Nucleus accumbens (tissue), 56 donors: Measurements from ENCODE around the gene CSPG4.
"Not testable (repeated sequence)": the region's sequence is repeated elsewhere in the genome, so short reads cannot be mapped to it uniquely, and the experiment has no call there.

Experiments
- DNase-seq, 56 donors: peaks; one replicate each; lab custom pipeline; 2025; lab: John Stamatoyannopoulos, UW

The CSPG4 gene

GRCh38 chr15:75706682-75706954 lies 6.0 kb downstream of the CSPG4 start:
- DNase-seq, result no peak

- no peak for DNase-seq
Measured at GRCh38 chr15:75705854-75706681, 6.6 kb downstream of the CSPG4 start.

GRCh38 chr15:75705375-75705774 lies 7.3 kb downstream of the CSPG4 start:
- not testable (repeated sequence) for DNase-seq

GRCh38 chr15:75704618-75705017 lies 8.0 kb downstream of the CSPG4 start:
- no peak for DNase-seq

- DNase-seq, result no peak
Measured at GRCh38 chr15:75704263-75704615, 8.4 kb downstream of the CSPG4 start.

- not testable (repeated sequence) for DNase-seq
Measured at GRCh38 chr15:75703440-75704262, 9.0 kb downstream of the CSPG4 start.

GRCh38 chr15:75702436-75702835 lies 10.2 kb downstream of the CSPG4 start:
- no peak for DNase-seq

- DNase-seq, result not testable (repeated sequence)
Measured at GRCh38 chr15:75701071-75702003, 11.3 kb downstream of the CSPG4 start.

- peak in 12 of 56 donors; percentile 19 to 50 (median 29) for DNase-seq
Measured at GRCh38 chr15:75699961-75700874, 12.4 kb downstream of the CSPG4 start.

- DNase-seq, result peak in 4 of 56 donors; percentile 16 to 32 (median 20)
Measured at GRCh38 chr15:75699517-75699916, 13.1 kb downstream of the CSPG4 start.

GRCh38 chr15:75697974-75698747 lies 14.5 kb downstream of the CSPG4 start:
- peak in 1 of 56 donors; percentile 17 for DNase-seq

GRCh38 chr15:75697523-75697922 lies 15.1 kb downstream of the CSPG4 start:
- DNase-seq, result no peak

- DNase-seq, result no peak
Measured at GRCh38 chr15:75696854-75697259, 15.8 kb downstream of the CSPG4 start.

GRCh38 chr15:75696311-75696720 lies 16.3 kb downstream of the CSPG4 start:
- peak in 33 of 56 donors; percentile 15 to 63 (median 38) for DNase-seq

GRCh38 chr15:75695634-75696310 lies 16.9 kb downstream of the CSPG4 start:
- DNase-seq, result no peak

- peak in 7 of 56 donors; percentile 9 to 34 (median 25) for DNase-seq
Measured at GRCh38 chr15:75695220-75695619, 17.4 kb downstream of the CSPG4 start.

GRCh38 chr15:75694241-75695182 lies 18.1 kb downstream of the CSPG4 start:
- DNase-seq, result peak in 32 of 56 donors; percentile 9 to 63 (median 32)
